A204.1 (cell line): ENCODE measurements around the gene MGAT3.

ENCODE experiments used
- FAIRE-seq: peaks from 2 replicates; lab custom pipeline; 2012; peaks lifted over from hg19 to GRCh38; lab: Jason Lieb, UNC

The MGAT3 gene

DNA sequence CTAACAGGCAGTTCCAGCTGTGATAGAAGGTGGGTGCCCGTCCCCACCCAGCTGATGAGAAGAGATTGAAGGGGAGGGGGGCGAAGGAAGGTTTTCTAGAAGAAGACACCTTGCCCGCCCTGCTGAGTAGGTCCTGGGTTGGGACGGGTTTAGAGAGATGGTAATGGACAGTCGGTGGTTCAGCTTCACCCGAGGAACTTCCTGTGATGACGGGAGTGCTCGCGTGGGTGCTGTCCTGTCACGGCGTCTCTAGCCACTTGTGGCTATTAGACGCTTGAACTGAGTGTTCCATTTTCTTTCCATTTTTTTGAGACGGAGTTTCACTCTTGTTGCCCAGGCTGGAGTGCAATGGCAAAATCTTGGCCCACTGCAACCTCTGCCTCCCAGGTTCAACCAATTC, 27.6 kb upstream of the MGAT3 start:
- FAIRE-seq, result no peak

DNA sequence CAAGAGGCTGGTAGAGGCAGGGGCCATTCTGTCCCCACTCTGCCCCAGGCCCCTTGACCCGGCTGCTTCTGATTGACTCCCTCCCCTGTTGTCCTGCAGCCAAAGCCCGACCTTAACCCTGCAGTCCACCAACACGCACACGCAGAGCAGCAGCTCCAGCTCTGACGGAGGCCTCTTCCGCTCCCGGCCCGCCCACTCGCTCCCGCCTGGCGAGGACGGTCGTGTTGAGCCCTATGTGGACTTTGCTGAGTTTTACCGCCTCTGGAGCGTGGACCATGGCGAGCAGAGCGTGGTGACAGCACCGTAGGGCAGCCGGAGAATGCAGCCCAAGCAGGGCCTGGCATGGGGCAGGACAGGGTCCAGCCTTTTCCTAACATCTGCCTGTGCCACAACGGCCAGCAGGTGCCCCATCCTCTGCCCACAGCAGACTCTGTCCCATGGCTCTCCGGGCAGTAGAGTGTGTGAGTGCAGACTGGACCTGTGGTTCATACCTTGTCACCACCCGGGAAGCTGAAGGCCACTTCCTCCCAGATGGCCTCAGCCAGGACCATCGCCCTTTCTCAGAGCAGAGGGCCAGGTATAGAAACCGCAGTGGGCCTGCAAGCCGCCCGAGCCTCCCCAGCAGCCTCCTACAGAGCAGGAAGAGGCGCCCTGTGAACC, 26.8 kb upstream of the MGAT3 start:
- FAIRE-seq, result no peak

DNA sequence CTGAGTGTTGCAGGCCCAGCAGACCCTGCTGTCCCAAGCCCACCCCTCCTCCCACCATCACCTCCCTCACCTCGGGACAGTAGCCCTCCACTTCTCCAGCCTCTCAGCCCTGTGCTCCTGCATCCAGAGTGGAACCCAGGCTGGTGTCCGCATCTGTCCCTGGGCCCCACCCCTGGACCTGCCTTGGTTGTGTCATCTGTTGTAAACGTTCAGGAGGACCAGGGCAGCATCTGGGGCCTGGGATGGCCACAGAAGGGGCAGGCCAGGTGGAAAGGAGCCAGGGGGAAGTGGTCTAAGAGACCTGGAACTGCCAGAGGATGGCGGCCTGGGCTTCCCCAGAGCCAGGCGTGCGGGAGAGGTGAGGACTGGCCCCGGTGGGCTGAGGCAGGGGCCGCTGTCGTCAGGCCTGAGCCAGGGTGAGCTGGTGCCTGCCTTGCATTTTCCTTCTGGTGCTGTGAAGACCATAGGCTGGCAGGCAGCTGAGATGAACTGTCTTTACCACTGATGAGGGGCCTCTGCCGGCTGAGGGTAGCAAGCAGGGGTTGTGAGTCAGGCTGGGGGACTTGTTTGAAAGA, 26.1 kb upstream of the MGAT3 start:
- no peak for FAIRE-seq

DNA sequence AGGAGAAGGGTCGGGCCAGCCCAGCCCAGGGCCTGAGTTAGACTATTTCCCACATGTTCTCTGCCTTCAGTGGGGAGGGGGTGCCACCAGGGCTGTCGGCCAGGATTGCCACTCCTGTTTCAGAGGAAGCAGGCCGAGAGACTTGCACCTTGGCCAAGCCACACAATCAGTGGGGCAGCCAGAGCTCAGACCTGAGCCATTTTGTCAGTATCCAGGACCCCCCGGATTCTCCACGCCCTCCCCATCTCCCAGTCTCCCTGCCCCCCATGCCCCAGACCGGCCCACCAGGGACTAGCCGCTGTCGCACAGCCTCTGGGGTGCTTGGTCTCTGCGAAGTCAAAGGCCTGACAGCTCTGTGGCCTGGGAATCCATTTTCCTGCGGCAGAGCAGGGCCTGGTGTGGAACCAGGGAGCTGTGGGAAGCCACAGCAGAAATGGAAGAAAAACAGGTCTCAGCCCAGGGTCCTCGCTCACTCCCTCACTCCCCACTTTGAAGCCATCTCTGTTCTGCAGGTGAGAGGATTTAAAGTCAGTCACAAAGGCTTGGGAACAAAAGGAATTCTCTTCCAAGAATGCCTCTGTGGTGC, 25.5 kb upstream of the MGAT3 start:
- no peak for FAIRE-seq

DNA sequence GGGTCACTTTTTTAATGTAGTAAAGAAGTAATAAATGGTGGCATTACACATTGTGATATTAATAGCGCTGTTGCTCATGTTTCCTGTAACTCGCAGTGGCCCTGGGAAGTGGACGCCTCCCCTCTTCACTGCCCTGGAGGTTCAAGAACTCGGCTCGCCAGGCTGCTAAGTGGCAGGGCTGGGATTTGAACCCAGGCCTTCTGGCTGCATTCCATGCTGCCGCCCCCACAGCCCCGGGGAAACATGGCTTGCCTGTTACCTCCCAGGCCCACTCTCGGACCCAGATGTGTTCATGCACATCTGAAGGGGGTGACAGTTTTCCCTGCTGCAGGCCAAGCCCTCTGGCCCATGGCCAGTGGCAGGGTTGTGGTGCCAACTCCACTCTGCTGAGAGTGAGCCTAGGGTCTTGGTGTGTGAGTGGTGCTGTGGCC, 25.0 kb upstream of the MGAT3 start:
- no peak for FAIRE-seq

DNA sequence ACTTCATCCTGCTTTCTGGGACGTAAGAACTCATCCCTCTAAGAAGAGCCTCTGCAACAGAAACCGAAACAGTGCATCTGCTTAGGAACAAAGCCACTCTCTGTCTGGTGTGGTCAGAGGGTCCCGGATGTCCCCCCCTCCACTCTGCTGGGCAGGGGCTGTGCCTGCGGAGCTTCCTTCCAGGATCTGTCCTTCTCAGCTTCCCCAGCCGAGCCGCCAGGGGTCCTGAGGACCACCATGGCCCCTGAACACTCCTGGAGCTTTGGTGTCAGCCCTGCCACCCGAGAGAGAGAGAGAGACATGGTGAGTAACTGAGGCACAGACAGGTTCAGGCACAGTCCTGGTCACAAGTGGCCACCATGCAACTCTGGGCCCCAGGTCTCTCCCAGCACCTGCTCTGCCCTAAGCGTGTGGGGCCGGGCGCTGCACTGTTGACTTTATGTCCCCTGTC, 24.4 kb upstream of the MGAT3 start:
- FAIRE-seq, result no peak

DNA sequence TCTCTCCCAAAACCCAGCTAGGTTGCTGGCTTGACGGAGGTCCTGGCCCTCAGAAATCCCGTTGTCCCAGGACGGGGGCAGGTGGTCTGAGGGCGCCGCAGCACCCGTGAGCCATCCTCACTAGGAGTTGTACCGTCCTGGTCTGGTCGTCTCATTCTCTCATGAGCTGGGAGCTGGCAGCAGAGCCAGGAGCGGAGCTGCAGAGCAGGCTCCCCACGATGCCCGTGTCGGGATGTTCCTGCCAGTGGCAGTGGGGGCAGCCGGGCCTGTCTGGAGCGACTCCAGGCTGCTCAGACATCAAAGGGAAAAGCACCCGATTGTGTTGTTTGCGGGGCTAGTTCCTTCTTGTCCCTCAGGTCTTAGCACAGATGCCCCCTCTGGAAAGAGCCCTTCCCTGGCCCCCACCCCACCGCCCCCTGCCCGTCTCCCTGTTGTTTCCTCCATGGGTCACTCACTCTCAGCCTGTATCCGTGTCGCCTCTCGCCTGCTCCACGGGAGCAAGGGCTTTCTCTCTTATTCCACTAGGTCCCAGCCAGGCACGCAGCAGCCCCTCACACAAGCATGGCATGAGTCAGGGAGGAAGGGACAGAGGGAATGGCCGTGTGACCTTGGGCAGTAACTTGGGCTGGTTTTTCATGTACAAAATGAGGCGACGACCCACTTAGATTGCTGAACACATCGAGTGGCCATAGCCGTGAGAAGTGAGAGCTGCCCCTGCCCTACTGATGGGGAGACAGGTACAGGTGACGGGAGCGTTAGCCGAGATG, 23.2 kb upstream of the MGAT3 start:
- FAIRE-seq, result no peak

DNA sequence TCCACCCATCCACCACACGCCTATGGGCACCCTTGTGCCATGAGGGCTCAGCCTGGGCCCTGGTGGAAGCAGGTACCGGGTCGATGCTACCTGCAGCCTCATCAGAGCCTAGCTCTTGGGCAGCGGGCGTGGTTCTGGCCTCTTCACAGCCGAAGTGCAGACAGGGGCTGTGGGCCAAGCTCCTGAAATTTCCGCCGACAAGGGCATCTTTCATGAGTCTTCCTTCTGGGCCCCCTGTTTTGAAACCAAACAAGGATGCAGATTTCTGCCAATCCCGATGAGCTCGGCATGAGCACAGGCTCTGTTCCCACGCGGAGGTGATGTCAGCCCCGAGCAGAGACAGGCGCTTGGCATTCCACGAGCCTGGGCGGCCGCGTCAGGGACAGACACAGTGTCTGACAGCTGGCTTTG, 22.6 kb upstream of the MGAT3 start:
- FAIRE-seq, result no peak

DNA sequence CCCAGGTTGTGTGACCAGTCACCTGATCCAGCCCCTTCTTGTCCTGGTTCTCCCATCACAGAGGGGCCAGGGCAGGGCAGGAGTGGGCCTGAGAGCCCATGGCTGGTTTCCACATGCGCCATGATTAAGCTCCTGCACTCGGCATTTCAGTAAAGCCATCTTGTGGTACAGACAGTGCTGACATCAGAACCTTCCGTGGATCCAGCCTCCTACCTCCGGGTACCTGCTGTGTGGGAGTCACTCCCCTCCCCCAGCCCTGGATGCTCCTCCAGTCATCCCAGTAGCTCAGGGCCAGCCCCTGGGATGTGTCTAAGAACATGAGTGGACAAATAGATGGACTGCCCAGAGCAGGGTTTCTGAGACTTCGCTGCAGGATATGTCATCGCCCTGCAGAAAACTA, 22.1 kb upstream of the MGAT3 start:
- FAIRE-seq, result no peak

DNA sequence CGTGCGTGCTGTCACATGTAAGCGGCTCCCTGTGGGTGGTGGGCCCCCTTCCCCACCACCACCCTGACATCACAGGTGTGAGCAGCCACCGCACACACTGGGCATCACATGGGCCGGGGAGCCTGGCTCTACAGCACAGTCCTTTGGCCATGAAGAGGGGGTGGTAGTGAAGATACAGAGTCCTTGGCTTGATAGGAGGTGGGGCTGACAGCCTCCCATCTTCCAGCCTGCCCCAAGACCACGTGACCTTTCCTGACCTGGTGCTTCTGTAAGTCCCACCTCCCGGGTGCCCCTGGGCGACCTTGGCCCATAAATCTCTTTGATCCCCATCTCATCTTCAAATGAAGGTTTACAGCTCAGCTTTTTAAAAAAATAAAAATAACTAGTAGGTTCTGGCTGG, 21.2 kb upstream of the MGAT3 start:
- no peak for FAIRE-seq

DNA sequence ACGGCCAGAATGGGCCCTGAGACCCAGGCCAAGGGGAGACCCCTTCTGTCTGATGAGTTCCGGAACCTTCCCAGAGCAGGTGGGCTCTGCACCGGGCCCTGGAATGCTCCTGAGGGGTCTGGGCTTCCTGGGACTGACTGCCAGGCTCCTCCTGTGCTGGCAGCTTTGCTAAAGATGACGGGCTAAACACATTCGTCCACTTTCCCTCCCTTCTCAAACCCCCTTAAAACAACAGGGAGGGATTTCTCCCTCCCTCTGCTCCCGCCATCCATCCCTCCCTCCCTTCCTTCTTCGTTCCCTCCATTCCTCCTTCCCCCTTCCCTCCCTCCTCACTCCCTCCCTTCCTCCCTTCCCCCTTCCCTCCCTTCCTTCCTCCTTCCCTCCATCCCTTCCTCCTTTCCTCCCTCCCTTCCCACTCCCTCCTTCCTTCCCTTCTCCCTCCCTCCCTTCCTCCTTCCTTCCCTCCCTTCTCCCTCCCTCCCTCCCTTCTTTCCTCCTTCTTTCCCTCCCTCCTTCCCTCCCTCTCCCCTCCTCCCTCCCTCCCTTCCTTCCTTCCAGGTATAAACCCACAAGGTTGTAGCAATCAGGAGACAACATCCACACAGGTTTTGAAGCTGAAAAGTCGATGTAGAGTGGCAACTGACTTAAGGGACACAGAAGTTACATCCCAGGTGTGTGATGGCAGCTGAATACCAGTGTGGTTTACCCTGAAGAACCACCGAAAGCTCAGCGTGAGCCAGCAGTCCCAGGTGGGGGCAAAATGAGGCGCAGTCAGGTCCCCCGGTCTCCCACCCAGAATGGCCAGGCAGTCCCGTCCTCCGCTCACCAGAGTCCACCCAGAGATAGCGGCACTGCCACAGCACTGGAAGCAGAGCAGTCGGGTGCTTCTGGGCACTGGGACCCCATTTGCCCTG, 18.8 kb upstream of the MGAT3 start:
- no peak for FAIRE-seq

DNA sequence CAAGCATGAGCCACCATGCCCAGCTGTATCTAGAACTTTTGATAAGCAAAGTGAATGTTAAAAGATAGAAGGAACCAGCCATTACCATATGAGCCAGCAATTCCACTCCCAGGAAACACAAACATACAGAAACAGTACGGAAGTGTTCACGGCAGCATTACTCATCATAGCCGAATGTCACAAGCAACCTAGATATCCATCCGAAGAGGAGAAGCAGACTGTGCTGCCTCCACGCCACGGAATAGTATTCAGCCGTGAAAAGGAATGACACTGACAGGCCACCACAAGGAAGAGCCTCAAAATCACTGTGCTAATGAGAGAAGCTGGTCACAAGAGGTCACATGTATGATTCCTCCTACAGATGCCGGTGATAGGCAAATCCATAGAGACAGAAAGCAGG, 17.6 kb upstream of the MGAT3 start:
- FAIRE-seq, result no peak

DNA sequence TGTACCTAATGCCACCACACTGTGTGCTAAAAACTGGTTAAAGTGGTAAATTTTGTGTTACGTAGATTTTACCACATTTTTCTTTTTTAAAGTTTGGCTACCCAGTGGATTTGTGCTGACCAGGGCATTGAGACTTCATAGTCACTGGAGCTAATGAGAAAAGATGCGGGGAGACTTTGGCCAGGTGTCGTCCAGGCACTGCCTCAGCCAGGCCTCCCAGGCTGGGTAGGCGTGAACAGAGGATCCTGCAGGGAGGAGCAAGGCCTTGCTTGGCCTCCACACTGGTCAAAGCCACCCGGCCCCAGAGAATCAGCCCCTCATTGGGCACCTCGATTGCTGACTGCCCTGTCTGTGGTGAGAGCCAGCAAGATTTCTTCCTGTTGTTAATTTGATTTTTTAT, 13.4 kb upstream of the MGAT3 start:
- no peak for FAIRE-seq

DNA sequence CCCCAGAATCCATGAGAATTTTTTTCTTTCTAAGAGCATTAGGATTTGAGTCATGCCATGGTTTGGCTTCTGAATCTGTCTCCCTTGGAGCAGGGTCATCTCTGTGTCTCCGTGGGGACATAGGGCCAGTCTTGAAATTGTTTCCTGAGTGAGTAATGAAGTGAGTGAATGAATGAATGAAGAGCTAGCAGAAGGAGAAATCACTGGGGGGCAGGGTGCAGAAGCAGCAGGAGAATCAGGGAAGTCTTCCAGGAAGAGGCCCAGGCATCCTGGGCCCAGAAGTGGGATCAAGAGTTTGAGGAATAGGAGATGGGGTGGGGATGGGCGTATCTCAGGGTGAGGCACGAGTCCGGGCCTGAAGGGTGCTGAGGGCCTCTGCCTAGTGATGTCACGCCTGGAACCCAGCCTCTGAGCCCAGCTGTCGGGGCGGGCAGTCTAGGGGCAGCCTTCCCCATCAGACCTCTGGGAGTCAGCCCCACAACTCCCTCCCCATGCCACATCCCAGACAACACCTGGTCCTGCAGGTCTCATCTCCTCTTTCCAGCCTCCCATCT, 12.5 kb upstream of the MGAT3 start:
- no peak for FAIRE-seq

DNA sequence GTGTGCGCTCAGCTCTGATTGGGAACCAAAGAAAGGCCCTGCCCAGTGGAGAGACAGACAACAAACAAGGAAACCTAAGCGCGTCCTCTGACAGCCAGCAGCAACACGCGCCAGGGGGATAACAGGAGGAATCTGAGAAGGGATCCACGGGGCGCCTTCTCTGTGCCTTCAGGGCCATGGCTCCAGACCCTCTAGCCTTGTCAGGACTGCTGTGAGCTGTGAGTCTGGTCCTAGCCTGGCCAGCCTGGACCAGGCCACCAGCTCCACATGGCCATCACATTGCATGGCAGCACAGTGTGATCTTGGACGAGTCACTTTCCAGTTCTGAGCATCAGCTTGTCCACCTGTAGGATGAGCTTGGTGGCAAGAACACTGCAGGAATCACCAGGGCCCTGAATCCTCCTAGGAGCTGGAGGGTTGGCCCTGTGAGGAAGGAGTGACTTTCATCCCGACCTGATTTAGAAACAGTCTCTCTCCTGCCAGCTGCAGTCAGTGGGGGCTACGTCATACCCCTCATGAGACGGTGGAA, 11.8 kb upstream of the MGAT3 start:
- no peak for FAIRE-seq

DNA sequence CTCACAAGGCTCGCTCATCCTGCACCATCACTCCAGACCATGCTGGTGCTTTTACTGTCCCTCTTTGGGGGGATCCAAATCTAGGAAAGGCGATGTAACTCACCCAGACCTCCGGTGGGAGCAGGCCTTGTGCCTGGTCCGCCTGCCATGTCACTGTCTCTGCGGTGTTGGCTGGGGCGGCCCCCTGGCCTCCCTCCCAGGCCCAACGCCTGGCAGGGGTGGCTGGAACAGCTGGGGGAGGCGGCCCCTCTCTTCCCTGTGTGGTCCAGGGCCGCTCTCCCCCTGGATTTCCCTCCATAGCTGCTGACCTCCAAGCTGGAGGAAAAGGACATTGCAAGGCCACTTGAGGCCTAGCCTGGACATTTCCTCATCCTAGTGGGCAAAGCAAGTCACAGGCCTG, 11.1 kb upstream of the MGAT3 start:
- FAIRE-seq, result no peak

DNA sequence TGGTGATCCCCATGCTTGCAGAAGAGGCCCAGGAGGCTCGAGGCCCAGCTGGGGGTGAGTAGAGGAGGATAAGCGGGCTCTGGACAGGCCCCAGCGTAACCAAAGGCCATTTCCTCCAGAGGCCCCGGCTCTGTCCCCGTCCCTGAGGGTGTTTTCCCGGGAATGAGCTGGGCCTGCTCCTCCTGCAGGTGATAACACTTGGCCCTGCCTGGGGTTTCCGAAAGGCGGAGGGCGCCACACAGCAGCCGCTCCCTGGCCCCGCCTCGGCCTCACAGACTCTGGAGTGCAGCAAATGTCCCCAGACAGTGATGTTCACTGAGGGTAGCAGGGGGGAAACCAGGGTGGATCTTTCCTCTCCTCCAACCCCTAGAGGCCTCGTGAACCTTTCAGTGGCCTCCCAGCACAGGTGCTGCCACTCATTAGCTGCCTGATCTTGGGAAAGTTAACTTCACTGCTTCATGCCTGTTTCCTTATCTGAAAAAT, 10.5 kb upstream of the MGAT3 start:
- FAIRE-seq, result no peak

DNA sequence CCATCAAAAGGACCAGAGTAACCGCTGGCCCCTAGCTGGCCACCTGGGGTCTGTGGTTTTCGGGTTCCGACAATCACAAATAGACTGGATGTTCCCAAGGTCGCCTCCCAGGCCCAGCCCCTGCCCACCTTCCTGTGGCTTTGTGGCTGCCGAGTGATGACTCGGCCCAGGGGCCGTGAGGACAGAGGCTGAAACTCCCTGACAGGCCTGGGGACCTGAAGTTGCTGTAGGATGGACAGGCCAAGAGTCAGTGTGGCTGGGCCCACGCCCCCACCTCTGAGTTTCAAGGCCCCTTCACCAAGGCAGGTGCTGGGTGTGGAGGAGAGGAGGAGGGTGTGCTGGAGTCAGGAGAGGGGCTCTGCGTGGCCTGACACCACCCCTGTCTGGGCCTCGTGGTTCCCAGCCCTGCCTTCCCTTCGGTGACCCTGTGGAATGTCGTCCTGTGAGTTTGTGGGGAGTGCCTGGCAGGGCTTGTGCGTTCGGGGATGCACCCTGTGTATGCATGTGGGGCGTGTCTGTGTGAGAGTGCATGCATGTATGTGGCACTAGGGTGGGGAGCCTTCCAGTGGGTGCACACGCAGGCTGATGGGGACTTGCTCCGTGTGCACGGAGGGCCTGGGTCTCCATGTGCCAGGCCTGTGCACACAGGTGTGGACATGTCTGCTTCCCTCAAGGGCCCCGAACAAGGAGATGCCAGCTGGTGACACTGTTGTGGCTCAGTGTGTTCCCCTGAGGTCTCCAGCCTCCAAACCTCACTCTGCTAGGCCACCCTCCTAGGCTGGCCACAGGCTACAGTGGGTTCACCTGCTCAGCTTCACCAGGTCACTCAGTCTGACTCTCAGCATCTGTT, 8.4 kb upstream of the MGAT3 start:
- no peak for FAIRE-seq

DNA sequence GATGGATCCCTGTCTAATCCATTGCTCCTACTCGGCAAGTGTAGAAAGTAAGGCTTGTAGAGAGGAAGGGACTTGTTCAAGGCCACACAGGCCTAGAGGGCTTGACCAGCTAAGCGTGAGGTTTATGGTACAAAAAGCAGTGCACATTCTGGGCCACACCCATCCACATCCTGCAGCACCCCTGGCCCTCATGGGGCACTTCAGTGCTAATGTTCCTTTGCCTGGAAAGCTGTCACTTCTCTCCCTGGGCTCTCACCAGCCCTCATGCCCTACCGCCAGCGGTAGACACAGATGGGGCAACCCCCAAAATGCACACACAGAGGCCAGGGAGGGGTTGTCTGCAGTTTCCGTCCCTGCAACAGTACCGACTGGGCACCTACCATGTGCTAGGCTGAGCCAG, 7.1 kb upstream of the MGAT3 start:
- no peak for FAIRE-seq

DNA sequence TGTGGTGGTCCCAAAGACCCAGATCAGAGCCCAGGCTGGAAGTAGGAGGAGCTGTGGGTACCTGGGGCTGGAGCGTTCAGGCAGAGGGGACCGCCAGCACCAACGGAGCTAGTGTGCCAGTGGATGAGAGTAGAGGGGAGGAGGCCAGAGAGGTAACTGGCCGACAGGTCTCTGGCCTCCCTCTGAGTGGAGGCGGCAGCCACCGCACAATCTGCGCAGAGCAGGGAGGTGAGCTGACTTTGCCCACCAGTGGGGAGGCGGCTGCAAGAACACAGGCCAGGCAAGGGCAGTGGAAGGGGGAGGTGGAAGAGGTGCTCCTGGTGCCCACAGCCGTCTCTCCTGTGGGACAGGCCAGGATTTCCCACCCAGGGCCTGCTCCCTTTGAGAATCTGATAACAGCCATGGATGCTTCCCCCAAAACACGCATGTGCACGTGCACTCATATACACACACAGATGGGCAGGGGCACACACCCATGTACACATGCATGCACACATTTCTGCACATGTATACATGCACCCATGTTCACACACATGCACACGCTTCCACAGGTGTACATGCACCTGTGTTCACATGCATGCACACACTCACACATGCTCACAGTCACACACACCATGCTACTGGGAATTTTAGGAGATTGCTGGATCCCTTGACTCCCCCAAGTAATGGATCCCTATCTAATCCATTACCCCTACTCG, 6.4 kb upstream of the MGAT3 start:
- FAIRE-seq, result no peak
